Hematopoietic multipotent progenitor cell treated with erythropoietin and hydrocortisone succinate and interleukin-3 and kit ligand, for 4 days (in vitro differentiated cells): ENCODE results near the gene NOL9.

Experiments
- DNase-seq: peaks from one replicate; pipeline ENCODE4 v3.0.0-alpha.2; 2015

NOL9 gene

DNA sequence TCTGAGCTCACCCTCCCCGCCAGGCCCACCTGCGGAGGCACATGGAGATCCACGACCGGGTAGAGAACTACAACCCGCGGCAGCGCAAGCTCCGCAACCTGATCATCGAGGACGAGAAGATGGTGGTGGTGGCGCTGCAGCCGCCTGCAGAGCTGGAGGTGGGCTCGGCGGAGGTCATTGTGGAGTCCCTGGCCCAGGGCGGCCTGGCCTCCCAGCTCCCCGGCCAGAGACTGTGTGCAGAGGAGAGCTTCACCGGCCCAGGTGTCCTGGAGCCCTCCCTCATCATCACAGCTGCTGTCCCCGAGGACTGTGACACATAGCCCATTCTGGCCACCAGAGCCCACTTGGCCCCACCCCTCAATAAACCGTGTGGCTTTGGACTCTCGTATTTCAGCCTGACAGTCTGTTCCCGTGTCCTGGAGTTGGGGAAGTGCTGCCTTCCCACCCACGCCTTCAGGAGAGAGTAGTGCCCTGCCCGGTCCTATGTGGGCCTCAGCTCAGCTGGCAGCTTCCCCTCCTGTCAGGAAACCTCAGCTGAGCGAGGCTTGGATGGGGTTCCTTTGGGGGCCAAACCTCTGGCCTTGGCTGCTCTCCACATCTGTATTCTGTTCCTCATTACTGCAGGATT, 34.7 kb upstream of the NOL9 start:
- no peak for DNase-seq

DNA sequence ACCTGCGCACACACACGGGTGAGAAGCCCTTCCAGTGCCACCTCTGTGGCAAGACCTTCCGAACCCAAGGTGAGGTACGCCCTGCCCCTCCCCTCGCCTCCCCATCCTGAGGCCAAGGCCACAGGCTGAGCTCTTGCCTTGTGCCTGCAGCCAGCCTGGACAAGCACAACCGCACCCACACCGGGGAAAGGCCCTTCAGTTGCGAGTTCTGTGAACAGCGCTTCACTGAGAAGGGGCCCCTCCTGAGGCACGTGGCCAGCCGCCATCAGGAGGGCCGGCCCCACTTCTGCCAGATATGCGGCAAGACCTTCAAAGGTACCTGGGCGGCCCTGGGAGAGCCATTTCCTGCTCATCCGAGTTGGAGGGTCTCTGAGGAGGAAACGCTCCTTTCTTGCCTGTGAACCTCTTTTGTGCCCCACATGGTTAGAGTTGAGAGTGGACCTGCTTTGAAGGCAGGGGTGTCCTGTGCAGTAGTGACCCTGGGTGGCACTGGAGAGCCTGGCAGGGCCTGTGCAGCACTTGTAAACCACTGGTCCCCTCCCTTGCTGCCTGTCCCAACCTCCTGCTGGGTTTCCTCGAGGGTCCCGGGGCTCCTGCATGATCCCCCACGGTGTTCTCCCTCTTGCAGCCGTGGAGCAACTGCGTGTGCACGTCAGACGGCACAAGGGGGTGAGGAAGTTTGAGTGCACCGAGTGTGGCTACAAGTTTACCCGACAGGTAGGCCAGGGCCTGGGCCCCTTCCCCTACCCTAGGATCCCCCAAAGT, 34.0 kb upstream of the NOL9 start:
- DNase-seq: no peak

DNA sequence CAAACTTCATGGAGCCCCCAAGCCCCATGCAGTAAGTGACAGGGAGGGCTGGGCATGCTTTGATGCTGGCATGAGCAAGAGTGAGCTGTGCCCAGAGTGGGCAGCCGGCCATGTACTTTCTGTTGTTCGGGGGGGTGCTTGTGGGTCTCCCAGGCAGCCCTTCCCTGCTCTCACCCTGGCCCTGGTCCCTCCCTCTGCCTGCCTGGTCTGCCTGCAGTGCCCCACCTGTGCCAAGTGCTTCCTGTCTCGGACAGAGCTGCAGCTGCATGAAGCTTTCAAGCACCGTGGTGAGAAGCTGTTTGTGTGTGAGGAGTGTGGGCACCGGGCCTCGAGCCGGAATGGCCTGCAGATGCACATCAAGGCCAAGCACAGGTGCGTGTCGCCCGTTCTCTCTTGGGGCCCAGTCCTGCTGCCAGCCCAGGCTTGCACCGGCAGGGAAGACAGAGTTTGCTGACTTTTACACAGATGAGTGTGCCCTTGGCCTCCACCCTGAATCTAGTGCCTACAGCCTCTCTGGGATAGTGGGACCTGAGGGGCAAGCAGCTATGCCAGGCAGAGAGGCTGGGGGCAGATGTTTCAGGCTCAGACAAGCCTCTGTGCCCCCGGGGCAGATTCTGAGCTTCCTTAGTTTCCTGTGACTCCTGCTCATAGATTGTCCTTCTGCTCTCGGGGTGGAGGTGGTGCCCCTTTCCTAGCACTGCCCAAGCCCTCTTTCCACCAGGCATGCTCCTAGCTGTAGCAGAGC, 33.1 kb upstream of the NOL9 start:
- no peak for DNase-seq

DNA sequence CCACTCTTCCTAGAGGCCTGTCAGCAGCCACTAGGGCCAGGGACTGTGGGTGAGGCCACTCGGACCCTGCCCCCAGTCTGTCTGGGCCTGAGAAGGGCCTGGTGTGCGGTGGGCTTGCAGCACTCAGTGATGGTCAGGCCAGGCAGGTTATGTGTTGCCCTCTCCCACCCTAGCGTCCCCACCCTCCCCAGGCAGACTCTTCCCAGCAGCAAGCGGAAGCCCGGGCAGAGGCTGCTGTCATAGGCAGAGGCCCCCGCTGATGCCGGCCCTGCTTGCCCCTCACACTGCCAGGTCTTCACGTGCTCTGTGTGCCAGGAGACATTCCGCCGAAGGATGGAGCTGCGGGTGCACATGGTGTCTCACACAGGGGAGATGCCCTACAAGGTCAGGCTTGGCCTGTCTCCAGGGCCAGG, 32.1 kb upstream of the NOL9 start:
- DNase-seq: no peak

DNA sequence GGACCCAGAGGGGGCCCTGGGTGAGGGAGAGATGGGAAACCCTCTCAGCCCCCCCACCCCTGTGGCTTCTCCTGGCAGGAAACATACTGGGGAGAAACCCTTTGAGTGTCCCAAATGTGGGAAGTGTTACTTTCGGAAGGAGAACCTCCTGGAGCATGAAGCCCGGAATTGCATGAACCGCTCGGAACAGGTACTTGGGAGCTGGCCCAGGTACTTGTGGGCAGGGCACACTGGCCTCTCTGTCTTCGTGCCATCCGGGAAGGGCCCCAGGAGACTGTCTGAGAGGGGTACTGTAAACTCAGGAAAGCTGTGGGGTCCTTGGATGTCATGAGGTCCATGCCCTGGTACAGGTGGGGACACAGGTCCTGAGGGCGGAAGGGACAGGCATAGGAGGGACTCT, 31.5 kb upstream of the NOL9 start:
- no peak for DNase-seq

DNA sequence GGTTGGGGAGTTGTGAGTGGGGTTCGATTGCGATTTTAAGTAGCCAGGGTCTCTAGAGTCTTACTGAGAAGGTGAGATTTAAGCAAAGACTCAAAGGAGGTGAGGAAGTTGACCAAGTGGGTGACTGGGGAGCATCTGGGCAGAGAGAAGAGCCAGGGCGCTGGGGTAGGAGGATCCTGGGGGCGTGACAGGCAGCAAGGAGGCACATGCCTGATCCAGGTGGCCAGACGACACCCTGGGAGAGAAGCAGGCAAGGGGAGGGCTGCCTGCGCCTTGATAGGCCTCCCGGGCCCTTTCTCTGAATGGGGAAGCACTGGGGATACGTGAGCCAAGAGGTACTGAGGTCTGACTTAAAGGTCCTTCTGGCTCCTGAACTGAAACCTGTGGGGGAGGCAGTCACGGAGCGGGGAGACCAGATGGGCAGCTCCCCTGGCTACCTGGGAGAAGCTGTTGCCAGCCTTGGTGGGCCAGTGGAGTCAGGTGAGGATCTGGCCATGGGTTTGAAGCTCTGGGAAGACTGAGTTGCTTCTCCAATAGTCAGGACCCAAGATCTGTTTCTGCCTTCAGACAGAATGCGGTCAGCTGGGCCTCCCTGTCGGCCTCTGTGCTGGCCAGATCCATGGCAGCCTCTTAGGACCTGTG, 30.9 kb upstream of the NOL9 start:
- no peak for DNase-seq

DNA sequence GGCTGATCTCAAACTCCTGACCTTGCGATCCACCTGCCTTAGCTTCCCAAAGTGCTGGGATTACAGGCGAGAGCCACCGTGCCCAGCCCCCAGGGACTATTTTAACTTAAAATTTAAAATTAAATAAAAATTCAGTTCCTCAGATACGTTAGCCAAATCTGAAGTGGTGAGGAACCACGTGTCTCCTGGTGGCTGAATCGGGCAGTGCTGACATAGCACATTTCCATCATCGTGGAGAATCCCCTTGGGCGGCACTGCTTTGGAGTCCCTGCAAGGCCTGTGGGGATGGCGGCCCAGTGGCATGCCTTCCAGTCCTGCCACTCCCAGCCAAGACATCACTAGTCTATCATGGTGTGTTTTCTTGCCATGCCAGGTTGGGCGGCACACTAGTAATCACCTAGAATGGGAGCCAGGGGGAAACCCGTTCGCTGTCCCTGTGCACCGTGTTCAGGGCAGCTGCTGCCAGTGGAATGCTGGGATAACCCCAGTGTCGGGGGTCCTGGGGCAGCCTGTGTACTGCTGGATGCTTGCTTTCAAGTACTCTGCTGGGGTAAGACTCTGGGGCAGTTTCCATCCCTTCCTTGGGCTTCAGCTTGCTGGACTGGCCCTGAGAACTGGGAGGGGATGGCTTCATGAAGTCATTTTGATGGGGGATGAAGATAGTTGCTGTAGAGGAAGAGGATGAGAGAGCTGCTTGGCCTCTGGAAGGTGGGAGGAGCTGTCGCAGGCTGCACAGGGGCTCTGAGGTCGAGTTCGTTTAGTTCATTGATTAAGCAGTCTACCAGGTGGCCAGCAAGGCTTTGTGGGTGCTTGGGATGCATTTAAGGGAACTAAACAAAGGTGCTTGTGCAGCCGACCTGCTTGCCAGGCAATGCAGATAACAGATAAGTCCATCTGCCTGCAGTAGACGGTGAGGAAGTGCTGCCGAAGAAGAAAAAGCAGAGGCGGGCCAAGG, 30.1 kb upstream of the NOL9 start:
- no peak for DNase-seq

DNA sequence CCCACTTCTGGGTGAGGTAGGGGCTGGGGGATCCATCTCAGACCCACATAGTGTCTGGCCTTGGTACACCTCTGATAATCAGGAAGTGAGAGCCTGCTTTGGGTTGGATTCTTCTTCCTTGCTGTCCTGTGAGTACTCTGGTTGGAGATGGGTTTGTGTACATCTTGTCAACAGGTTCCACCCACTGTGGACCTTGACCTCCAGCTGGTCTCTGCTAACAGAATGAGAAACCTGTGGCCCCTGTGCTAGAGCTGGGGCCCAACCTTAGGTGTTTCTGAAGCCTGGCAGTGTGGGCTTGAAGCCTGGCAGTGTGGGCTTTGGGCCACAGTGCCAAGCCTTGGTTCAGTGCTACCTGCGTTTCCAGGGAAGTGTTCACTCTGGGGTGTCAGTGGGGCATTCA, 28.1 kb upstream of the NOL9 start:
- DNase-seq: no peak

DNA sequence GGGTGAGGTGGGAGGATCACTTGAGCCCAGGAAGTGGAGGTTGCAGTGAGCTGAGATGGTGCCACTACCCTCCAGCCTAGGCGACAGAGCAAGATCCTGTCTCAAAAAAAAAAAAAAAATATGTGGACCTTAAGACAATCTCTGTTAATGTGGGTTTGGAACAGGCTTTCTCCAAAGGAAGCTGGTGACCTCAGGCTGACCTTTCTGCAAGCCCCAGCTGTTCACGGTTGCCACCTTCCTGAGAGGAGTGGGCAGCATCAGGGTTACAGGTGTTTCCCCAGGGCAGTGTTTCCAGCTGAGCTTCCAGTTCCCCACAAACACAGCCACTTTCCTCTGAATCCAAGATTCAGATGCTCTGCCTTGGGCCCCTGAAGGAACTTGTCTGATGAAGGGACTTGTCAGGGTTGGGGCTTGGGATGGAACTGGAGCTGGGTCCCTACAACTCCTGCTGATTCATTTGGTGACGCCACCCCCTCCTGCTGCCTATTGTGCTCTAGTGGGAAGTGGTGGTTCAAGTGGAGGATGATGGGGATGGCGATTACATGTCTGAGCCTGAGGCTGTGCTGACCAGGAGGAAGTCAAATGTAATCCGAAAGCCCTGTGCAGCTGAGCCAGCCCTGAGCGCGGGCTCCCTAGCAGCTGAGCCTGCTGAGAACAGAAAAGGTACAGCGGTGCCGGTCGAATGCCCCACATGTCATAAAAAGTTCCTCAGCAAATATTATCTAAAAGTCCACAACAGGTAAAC, 27.4 kb upstream of the NOL9 start:
- DNase-seq: peak; percentile 81

DNA sequence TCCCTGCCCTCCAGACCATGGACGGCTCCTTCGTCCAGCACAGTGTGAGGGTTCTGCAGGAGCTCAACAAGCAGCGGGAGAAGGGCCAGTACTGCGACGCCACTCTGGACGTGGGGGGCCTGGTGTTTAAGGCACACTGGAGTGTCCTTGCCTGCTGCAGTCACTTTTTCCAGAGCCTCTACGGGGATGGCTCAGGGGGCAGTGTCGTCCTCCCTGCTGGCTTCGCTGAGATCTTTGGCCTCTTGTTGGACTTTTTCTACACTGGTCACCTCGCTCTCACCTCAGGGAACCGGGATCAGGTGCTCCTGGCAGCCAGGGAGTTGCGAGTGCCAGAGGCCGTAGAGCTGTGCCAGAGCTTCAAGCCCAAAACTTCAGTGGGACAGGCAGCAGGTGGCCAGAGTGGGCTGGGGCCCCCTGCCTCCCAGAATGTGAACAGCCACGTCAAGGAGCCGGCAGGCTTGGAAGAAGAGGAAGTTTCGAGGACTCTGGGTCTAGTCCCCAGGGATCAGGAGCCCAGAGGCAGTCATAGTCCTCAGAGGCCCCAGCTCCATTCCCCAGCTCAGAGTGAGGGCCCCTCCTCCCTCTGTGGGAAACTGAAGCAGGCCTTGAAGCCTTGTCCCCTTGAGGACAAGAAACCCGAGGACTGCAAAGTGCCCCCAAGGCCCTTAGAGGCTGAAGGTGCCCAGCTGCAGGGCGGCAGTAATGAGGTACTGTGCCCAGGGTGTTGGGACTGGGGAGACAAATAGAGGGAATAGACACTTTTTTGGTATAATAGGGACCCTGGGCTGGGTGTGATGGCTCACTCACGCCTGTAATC, 26.5 kb upstream of the NOL9 start:
- peak; percentile 53 for DNase-seq

DNA sequence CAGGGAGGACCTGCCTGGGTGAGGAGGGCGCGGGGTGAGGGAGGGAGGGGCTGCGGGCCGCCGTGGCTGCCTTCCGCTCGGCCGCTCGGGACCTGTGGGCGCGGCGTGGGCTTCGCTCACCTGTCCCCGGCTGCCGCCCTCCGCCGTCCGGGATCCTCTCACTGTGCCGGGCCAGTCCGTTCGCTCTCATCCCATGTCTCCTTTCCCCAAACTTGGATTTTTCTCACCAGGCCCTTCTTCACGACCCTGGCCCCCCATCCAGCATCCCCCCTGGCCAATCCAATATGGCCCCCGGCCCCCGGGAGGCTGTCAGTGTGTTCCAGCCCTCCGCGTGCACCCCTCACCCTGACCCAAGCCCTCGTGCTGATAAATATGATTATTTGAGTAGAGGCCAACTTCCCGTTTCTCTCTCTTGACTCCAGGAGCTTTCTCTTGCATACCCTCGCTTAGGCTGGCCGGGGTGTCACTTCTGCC, 25.8 kb upstream of the NOL9 start:
- peak; percentile 79 for DNase-seq

DNA sequence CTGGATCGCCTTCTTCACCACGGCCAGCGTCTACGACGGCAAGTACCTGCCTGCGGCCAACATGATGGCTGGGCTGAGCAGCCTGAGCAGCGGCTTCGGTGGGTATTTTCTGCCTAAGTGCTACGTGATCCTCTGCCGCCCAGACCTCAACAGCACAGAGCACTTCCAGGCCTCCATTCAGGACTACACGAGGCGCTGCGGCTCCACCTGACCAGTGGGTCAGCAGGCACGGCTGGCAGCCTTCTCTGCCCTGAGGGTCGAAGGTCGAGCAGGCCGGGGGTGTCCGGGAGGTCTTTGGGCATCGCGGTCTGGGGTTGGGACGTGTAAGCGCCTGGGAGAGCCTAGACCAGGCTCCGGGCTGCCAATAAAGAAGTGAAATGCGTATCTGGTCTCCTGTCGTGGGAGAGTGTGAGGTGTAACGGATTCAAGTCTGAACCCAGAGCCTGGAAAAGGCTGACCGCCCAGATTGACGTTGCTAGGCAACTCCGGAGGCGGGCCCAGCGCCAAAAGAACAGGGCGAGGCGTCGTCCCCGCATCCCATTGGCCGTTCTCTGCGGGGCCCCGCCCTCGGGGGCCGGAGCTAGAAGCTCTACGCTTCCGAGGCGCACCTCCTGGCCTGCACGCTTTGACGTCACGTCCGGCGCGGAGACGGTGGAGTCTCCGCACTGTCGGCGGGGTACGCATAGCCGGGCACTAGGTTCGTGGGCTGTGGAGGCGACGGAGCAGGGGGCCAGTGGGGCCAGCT, 25.2 kb upstream of the NOL9 start, which contains the start of gene ZBTB48:
ZBTB48 (plus strand) TSS at position 621 of the 745 bp plus-strand sequence. CDS start 616 bp downstream, outside the sequence.
- DNase-seq: peak; percentile 99

DNA sequence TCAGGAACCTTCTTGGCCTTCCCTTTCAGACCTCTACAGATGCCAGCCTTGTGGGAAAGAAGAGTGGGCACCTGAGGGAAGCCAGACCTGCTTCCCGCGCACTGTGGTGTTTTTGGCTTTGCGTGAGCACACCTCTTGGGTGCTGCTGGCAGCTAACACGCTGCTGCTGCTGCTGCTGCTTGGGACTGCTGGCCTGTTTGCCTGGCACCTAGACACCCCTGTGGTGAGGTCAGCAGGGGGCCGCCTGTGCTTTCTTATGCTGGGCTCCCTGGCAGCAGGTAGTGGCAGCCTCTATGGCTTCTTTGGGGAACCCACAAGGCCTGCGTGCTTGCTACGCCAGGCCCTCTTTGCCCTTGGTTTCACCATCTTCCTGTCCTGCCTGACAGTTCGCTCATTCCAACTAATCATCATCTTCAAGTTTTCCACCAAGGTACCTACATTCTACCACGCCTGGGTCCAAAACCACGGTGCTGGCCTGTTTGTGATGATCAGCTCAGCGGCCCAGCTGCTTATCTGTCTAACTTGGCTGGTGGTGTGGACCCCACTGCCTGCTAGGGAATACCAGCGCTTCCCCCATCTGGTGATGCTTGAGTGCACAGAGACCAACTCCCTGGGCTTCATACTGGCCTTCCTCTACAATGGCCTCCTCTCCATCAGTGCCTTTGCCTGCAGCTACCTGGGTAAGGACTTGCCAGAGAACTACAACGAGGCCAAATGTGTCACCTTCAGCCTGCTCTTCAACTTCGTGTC, 24.5 kb upstream of the NOL9 start:
- peak; percentile 61 for DNase-seq

DNA sequence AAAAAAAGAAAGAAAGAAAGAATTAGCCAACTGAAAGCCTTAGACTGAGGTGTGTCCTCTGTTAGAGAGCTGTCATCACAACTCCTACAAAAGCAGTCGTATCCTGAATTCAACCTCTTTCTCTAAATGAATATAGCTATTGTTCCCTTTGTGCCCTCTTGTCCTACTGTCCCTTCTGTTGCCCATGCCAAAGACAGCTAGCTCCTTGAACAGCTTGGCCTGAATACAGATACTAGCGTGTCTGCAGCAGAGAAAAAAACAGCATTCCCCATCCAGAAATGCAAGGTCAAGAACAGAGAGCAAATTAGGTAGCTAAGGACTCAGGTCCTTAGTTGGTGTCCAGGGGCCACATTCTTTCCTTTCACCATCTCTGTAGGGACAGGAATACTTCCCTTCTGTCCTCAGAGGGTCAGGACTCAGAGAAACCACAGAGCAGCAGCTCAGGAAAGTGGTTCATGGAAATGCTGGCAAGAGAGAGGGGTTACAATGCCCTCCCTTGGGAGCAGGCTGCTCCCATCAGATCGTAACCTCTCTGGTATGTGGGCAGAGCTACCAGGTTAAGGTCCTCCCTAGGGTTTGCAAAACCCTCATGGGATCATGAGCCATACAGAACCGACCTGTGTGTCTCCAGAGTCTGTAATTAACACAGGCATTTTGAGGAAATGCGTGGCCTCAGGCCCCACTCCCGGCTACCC, 23.7 kb upstream of the NOL9 start:
- no peak for DNase-seq

DNA sequence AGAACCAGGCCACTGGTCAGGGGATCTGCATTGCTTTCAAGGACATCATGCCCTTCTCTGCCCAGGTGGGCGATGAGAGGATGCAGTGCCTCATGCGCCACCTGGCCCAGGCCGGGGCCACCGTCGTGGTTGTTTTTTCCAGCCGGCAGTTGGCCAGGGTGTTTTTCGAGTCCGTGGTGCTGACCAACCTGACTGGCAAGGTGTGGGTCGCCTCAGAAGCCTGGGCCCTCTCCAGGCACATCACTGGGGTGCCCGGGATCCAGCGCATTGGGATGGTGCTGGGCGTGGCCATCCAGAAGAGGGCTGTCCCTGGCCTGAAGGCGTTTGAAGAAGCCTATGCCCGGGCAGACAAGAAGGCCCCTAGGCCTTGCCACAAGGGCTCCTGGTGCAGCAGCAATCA, 20.5 kb upstream of the NOL9 start:
- no peak for DNase-seq

DNA sequence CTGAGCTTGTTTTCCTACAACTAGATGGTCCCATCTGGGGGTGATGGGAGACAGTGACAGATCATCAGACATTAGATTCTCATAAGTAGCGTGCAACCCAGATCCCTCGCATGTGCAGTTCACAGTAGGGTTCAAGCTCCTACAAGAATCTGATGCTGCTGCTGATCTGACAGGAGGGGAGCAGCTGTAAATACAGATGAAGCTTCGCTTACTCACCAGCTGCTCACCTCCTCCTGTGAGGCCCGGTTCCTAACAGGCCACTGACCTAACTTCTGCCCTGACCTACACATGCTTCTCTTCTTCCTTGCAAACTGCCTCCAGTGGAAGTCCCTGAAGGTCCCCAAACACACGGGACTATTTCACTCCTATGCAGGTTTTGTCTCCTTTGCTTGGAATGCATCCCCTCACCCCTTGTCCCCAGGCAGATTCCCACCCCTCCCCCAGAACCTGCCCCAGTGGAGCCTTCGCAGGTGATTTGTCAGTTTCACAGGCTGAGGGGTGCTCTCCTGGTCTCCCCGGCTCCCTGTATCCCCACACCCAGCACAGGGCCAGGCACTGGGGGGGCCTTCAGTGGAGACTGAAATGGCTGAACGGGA, 19.8 kb upstream of the NOL9 start:
- DNase-seq: no peak

DNA sequence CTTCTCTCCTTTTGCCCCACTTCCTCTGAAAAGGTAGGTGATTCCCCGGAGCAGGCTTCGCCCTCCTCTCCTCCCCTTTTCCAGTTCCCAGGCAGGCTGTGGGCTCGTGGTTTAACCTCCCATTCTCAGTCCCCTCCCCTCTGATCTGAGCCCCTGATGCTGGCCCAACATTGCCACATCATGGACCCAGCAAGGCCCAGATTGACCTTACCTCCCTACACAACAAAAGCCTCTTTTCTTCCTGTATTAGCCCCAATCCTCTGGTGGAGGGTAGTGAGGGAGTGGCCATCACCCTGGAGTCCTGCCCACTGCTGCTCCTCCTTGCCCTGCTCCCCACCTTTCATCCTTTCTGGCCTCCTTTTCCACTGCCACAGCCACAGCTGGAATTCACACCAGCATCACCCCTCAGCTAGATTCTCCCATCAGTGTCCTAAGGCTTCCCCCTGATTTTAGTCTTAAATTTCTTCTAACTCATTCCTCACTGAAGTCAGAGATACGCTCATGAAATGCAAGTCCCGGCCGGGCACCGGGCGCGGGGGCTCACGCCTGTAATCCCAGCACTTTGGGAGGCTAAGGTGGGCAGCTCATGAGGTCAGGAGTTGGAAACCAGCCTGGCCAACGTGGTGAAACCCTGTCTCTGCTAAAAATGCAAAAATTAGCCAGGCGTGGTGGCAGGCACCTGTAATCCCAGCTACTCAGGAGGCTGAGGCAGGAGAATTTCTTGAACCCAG, 18.5 kb upstream of the NOL9 start:
- DNase-seq: no peak
